Measurements from ENCODE around the gene GNG12. TPM values are rescaled to one million over a fixed set of nuclear protein-coding genes. Genes with fewer than 3 reads are reported as not detected.

Gene GNG12
- total and polyA plus RNA-seq, 2 donors (not counting 3 experiments of a cell fraction or from before 2014, with no cell fraction given) = 107 to 152 TPM

DNA sequence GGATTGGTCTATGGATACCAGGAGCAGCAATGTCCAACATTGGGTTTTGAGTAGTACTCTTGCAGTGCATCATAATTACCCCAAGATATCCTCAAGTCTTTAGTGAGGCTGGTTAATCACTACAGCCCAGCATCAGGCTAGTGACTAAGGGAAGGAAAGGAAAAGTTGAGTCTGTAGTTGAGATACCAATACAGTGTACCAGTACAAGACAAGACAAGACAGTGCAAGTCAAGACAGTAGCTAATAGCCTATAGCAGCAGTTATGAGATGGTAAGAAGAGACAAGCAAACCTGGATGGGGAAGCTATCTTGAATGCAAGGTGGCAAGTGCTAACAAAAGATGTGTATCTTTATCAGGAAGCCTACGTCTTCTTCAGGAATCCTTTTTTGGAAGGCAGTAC is 13.3 kb upstream of the GNG12 start:
- no peaks in the 10 kb centered on the region for H3K9me3 ChIP-seq (replicated peaks; ENCODE audit: control insufficient read depth, insufficient read depth, low read length)
- CTCF ChIA-PET = interaction anchor here (1.2 to 7.2 kb wide), 3 partner anchors 8 to 79 kb away, joined by 3 to 108 read pairs (median 5); no protein-coding TSS in a partner anchor
- no peak for DNase-seq (ENCODE audit: low read depth, low spot score)
- BruUV-seq (replicated peaks) = no TSS peak
- no peak overlapping the region for H2AFZ ChIP-seq (ENCODE audit: low read depth, low read length)
- intact Hi-C loops (cut with micrococcal nuclease) = loop anchor here (2.0 kb wide), 1 partner anchor 160 kb away; no protein-coding TSS in a partner anchor
- no peak for FAIRE-seq
- TF ChIP-seq MYC (IDR thresholded peaks at IDR 0.05; ENCODE audit: low read depth, low read length) = no peak
- TF ChIP-seq, protein P1, sequence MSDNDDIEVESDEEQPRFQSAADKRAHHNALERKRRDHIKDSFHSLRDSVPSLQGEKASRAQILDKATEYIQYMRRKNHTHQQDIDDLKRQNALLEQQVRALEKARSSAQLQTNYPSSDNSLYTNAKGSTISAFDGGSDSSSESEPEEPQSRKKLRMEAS (IDR thresholded peaks at IDR 0.05; ENCODE audit: insufficient read depth, insufficient read length) = no peak
- TF ChIP-seq JUN (IDR thresholded peaks at IDR 0.05; ENCODE audit: borderline replicate concordance, insufficient read depth, insufficient read length, low read depth) = no peak
- no peak for TF ChIP-seq GATA2 (IDR thresholded peaks at IDR 0.05; ENCODE audit: insufficient read depth, insufficient read length, low read depth, low read length)
- TF ChIP-seq POLR2A (IDR thresholded peaks at IDR 0.05; ENCODE audit: low read depth, low read length) = no peak
- no peak for TF ChIP-seq FOS (IDR thresholded peaks at IDR 0.05; ENCODE audit: borderline replicate concordance, insufficient read depth, low read length)
- TF ChIP-seq, protein P2, sequence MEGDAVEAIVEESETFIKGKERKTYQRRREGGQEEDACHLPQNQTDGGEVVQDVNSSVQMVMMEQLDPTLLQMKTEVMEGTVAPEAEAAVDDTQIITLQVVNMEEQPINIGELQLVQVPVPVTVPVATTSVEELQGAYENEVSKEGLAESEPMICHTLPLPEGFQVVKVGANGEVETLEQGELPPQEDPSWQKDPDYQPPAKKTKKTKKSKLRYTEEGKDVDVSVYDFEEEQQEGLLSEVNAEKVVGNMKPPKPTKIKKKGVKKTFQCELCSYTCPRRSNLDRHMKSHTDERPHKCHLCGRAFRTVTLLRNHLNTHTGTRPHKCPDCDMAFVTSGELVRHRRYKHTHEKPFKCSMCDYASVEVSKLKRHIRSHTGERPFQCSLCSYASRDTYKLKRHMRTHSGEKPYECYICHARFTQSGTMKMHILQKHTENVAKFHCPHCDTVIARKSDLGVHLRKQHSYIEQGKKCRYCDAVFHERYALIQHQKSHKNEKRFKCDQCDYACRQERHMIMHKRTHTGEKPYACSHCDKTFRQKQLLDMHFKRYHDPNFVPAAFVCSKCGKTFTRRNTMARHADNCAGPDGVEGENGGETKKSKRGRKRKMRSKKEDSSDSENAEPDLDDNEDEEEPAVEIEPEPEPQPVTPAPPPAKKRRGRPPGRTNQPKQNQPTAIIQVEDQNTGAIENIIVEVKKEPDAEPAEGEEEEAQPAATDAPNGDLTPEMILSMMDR (IDR thresholded peaks at IDR 0.05; ENCODE audit: extremely low read depth in 1 of 2, insufficient read depth in 1 of 2, low read depth in 1 of 2, low read length in 2 of 2) = no peak
- TF ChIP-seq EZH2 (IDR thresholded peaks at IDR 0.05; ENCODE audit: borderline replicate concordance, low read depth, low read length, severe bottlenecking) = no peak
- TF ChIP-seq POLR2AphosphoS5 (IDR thresholded peaks at IDR 0.05; ENCODE audit: insufficient read depth, low read depth, low read length) = no peak
- POLR2A ChIA-PET = no interaction called here
- H3K9me1 ChIP-seq (replicated peaks; ENCODE audit: control insufficient read depth, extremely low read depth, insufficient read depth, low read length) = no peaks in the 10 kb centered on the region
- no peak overlapping the region for H3K9ac ChIP-seq (replicated peaks; ENCODE audit: extremely low read depth, insufficient read depth, low read length)
- H3K79me2 ChIP-seq (ENCODE audit: control insufficient read depth, insufficient read depth, low read length) = no peaks in the 10 kb centered on the region
- H3K36me3 ChIP-seq (ENCODE audit: control insufficient read depth in 2 of 2, extremely low read depth in 1 of 2, insufficient read depth in 2 of 2, low read length in 2 of 2) = no peaks in the 10 kb centered on the region
- dilution Hi-C loops (cut with MboI; ENCODE audit: extremely low pct_ligation_motif_present, low sequenced_read_pairs) = no loop called here
- H3K4me2 ChIP-seq (ENCODE audit: insufficient read depth, low read length) = no peak overlapping the region
- peak overlapping the region; percentile 98 for H3K27ac ChIP-seq (ENCODE audit: insufficient read depth, low read depth, low read length)
- no peak overlapping the region for H3K4me3 ChIP-seq (replicated peaks in 1 of 3; ENCODE audit: insufficient read depth in 1 of 3, low read depth in 1 of 3, low read length in 3 of 3)
- H3K27me3 ChIP-seq (ENCODE audit: control insufficient read depth in 2 of 2, insufficient read depth in 2 of 2, low read length in 2 of 2) = no peaks in the 10 kb centered on the region
- H3K4me1 ChIP-seq (ENCODE audit: control insufficient read depth, extremely low read depth, insufficient read depth, low read length) = peaks cover 41% of the 10 kb centered on the region
- H4K20me1 ChIP-seq (replicated peaks; ENCODE audit: control insufficient read depth, extremely low read depth, insufficient read depth, low read length) = no peaks in the 10 kb centered on the region
